Stimulated activated naive B cell treated with anti-CD40 and anti-IgM and Interleukin-4, amounts not matched to agents 10 μg/mL and 1 μg/mL and 100 μg/mL, for 72 hours (primary cell): ENCODE data around the gene SARDH.
"Not testable (repeated sequence)": the region's sequence is repeated elsewhere in the genome, so short reads cannot be mapped to it uniquely, and the experiment has no call there.

Source experiments
- ATAC-seq, 2 donors: fragments of 150-1000 bp; cut with Tn5 transposase; replicated peaks; 2 replicates each; pipeline ENCODE4 v1.10.0; 2021; ENCODE audit warnings: moderate library complexity in 1 of 2
- DNase-seq: peaks from one replicate; pipeline ENCODE4 v3.0.0; 2021
- H3K27ac Mint-ChIP-seq: one replicate; pipeline ENCODE4 v1.8.0; 2022; ENCODE audit warnings: mild to moderate bottlenecking, mixed read lengths
- H3K27me3 Mint-ChIP-seq, 2 donors: one replicate each; pipeline ENCODE4 v1.8.0; 2022; ENCODE audit warnings: mixed read lengths in 2 of 2
- H3K36me3 Mint-ChIP-seq, 2 donors: one replicate each; pipeline ENCODE4 v1.8.0; 2022; ENCODE audit warnings: mixed read lengths in 2 of 2, mild to moderate bottlenecking in 1 of 2
- H3K4me1 Mint-ChIP-seq, 2 donors: one replicate each; pipeline ENCODE4 v1.8.0; 2022; ENCODE audit warnings: mixed read lengths in 2 of 2, mild to moderate bottlenecking in 1 of 2
- H3K4me3 Mint-ChIP-seq, 2 donors: one replicate each; pipeline ENCODE4 v1.8.0; 2022; ENCODE audit warnings: mild to moderate bottlenecking in 2 of 2, mixed read lengths in 2 of 2, moderate library complexity in 1 of 2
- H3K9me3 Mint-ChIP-seq, 2 donors: one replicate each; pipeline ENCODE4 v1.8.0; 2022; ENCODE audit warnings: mixed read lengths in 2 of 2, mild to moderate bottlenecking in 1 of 2

SARDH gene

DNA sequence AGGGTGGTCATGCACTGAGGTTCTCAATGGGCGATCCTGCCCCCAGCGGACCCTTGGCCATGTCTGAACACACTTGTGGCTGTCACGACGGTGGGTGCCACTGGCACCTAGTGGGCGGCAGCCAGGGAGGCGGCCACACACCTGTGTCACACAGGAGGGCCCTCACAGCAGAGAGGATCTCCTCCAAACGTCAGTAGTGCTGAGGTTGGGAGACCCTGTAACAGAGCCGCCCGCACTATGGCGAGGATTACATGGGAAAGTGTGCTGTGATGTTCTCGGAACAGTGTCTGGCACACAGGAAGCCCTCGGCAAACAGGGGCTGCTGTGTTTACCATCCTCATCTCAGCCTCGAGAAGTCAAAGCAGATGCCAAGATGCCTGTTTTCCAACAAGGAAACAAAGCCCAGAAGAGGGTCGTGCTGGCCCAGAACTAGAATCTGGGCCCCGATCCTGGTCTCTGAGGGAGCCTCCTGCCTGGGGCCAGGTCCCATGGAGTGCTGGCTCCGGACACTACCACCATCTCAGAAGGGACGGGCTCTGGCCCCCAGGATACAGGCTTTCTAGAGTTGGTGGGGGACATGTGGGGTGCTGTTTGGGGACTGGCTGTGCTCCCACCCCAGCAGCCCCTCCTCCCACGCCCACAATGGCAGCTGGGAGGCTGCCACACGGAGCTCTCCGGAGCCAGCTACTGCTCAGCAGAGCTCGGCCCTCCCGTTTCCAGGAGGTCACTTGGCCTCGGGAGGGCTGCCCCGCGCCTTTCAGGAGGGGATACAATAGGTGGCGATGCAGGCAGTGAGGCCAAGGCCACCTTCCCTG lies 53.8 kb downstream of the SARDH start:
- no peak overlapping the region for H3K4me3 Mint-ChIP-seq
- H3K27me3 Mint-ChIP-seq = no peaks in the 10 kb centered on the region
- peaks cover 3 to 10% of the 10 kb centered on the region in 2 donors for H3K4me1 Mint-ChIP-seq
- DNase-seq = no peak
- H3K9me3 Mint-ChIP-seq = no peaks in the 10 kb centered on the region
- no peaks in the 10 kb centered on the region for H3K36me3 Mint-ChIP-seq
- no peak overlapping the region for H3K27ac Mint-ChIP-seq
- no peak for ATAC-seq

DNA sequence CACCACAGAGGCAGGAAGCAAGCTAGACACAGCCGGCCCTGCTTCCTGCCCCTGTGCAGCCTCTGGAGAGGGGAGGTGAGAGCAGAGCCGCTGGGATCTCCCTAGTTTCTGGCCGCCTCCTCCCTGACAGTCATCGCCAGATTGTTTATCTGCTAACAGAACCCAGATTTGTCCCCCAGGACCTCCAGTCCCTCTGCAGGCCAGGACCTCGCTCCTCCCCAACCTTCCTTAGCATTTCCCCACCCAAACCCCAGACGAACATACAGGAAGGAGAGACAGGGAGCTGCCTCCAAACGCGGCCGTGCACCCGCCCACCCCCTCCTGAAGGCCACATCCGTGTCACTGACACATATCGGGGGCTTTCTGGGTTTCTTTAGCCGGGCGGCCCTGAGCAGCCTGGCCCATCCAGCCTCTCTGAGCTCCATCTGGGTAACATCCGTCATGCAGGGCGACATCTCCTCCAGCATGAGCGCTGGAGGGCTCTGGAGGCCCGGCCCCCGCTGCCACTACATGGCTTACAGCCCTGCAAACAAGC lies 54.5 kb downstream of the SARDH start:
- Mint-ChIP-seq H3K27ac (no peak overlapping the region), H3K27me3 (no peaks in the 10 kb centered on the region), H3K4me1 (peaks cover 3 to 10% of the 10 kb centered on the region in 2 donors), H3K4me3 (no peak overlapping the region), H3K36me3 (no peaks in the 10 kb centered on the region), H3K9me3 (no peaks in the 10 kb centered on the region)
- DNase-seq (no peak), ATAC-seq (peak; percentile 39 to 63)

DNA sequence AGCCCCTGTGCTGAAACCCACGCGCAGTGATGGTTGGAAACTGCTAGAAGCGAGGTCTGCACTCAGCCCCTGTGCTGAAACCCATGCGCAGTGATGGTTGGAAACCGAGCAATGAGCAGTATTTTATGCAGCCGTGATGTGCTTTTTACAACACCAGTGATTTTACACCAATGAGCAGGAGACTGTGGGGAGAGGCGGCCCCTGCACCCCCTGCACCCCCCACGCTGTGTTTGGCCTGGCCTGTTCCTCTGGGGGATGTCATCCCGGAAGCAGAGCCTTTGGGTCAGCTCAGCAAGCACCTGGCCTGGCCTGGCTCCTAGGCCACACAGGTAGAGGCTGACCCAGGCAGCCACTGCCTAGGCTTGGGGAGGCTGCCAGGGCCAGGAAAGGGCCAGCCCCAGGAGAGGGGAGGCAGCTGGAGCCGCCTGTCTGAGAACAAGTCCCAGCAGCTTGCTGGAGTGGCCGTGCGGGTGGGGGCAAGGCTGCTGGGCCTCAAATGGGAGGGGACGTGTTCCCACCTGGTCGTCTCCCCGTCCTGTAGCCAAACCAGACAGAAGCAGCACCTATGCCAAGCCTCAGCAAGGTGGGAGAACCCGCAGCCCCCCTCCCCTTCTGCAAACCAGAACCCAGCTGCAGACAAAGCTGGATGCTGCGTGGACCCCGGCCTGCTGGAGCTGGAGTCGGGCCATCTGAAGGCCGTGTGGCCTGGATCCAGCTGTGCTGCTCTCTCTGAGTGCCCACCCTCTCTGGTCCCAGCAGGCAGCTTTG lies 55.1 kb downstream of the SARDH start:
- no peaks in the 10 kb centered on the region for H3K27me3 Mint-ChIP-seq
- no peak for ATAC-seq
- DNase-seq = no peak
- H3K4me3 Mint-ChIP-seq = no peak overlapping the region
- H3K4me1 Mint-ChIP-seq = peaks cover 3 to 10% of the 10 kb centered on the region in 2 donors
- no peaks in the 10 kb centered on the region for H3K36me3 Mint-ChIP-seq
- no peak overlapping the region for H3K27ac Mint-ChIP-seq
- H3K9me3 Mint-ChIP-seq = no peaks in the 10 kb centered on the region

DNA sequence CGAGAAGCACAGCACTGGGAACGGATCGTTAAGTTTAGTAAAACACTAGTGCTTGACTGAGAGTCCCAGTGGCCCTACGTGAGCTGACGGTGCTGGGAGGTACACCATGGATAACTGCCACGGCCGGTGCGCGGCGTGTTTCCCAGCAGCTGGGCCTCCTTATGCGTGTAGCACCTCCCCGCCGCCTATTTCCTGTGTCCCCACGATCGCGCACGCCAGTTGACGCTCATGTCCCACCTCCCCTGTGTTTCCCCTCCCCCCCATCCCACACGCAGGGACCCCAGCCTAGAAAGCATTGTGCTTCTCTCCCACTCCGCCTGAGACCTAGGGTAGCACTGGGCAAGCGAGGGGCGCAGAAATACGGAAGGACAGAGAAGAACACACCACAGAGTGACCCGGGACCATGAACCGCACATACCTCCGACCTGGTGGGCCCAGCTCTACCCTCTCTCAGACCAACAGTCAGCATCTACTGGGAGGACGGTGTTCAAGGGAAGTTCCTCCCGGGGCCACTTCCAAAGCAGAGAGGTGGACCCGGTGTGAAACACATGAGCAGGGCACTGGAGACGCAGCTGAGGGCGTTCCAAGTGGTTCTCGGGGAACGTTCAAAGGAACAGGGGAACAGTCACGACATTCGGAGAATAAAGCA lies 56.4 kb downstream of the SARDH start:
- Mint-ChIP-seq H3K4me1 (peaks cover 3 to 10% of the 10 kb centered on the region in 2 donors), H3K27ac (no peak overlapping the region), H3K4me3 (no peak overlapping the region), H3K9me3 (no peaks in the 10 kb centered on the region), H3K36me3 (no peaks in the 10 kb centered on the region), H3K27me3 (no peaks in the 10 kb centered on the region)
- DNase-seq (no peak), ATAC-seq (no peak)

DNA sequence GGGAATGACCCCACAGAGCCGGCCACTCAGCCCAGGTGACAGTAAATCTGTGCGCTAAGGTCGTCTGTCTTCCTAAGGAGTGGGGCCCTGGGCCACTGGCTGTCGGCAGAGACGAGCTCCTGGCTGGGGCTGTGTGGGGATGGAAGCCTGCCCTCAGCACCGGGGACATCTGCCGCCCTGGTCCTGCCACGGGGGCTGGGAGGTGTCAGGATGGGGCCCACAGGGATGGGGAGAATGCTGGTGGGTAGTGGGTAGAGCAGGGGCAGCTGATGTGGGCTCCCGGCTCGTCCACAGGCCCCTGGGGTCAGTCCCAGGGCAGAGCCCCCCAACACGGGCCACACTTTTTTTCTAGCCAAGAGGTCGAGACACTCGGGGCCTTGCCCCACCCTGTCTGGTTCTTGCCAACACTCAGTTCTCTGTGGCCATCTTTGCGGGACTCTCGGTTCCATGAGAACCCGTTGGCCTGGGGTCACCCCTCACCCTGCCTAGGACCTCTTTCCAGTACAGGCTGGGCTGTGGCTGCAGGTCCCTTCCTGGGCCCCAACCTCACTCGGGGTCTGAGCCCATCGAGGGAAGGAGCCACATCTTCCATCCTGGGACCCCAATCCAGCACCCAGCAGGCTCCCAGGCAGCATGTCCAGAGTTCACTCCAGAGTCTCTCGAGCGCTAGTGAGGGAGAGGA lies 57.0 kb downstream of the SARDH start:
- Mint-ChIP-seq H3K9me3 (no peaks in the 10 kb centered on the region), H3K4me3 (no peak overlapping the region), H3K4me1 (peaks cover 3 to 10% of the 10 kb centered on the region in 2 donors), H3K27ac (no peak overlapping the region), H3K27me3 (no peaks in the 10 kb centered on the region), H3K36me3 (no peaks in the 10 kb centered on the region)
- DNase-seq (no peak), ATAC-seq (no peak)

DNA sequence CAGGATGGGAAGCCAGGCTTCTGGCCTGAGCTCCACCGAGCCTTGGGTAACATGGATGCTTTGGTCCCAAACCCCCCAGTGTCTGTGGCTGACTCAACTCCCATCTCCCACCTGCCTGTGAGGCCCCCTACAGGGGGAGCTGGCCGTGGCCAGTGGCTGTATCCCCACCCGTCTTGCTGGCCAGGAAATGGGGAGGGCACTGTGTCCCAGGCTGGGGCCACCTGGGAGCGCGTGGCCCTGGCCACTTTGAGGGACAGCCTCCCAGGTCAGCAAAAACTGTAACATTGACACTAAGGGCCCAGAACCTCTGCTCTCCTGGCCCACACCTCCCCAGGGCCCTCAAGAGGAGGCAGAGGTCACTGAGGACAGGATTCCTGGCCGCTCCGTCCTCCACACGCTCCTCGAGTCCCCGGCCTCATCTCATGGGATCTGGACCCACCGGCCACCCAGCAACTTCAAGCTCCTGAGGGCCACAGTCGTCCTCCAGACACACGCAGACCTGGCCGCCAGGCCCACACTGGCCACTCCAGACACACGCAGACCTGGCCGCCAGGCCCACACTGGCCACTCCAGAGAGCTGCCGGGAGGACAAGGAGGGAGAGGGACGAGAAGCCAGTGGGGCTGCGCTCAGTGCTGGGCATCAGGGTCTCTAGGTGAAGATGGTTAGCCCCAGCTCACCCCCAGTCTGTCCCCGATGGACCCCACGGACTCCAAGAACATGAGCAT lies 57.7 kb downstream of the SARDH start:
- Mint-ChIP-seq H3K27ac (no peak overlapping the region), H3K4me3 (no peak overlapping the region), H3K27me3 (no peaks in the 10 kb centered on the region), H3K36me3 (no peaks in the 10 kb centered on the region), H3K4me1 (peaks cover 3 to 10% of the 10 kb centered on the region in 2 donors), H3K9me3 (no peaks in the 10 kb centered on the region)
- ATAC-seq (no peak), DNase-seq (no peak)

DNA sequence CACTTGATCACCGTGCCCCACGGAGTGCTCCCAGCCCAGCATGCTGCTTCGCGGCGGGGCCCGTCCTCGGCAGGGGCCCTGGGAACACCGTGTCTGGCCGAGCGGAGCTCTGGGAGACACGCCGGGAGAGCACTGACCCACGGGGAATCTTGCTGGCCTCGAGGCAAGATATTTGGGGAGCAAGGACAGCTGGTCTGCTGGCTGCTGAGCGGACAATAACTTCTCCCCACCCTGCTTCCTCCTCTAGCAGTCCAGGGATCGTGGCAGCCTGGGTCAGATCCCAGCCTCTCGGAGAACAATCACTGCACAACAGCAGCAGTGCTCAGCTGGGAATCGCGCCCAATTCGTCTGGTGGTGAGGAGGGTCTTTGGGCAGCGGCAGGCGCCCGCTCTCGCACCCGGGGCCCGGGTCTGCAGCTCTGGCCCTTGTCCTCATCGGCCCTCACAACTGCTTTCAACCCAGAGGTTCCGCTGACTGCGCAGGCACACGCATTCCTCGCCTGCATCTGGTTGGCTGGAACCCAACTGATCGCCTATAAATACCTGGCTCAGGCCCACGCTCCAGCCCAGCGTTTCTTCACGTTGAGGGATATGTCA lies 58.6 kb downstream of the SARDH start:
- H3K27me3 Mint-ChIP-seq = no peaks in the 10 kb centered on the region
- ATAC-seq (no peak), DNase-seq (no peak)
- H3K27ac Mint-ChIP-seq = no peak overlapping the region
- peaks cover 3 to 10% of the 10 kb centered on the region in 2 donors for H3K4me1 Mint-ChIP-seq
- no peaks in the 10 kb centered on the region for H3K9me3 Mint-ChIP-seq
- H3K4me3 Mint-ChIP-seq = no peak overlapping the region
- H3K36me3 Mint-ChIP-seq = no peaks in the 10 kb centered on the region

DNA sequence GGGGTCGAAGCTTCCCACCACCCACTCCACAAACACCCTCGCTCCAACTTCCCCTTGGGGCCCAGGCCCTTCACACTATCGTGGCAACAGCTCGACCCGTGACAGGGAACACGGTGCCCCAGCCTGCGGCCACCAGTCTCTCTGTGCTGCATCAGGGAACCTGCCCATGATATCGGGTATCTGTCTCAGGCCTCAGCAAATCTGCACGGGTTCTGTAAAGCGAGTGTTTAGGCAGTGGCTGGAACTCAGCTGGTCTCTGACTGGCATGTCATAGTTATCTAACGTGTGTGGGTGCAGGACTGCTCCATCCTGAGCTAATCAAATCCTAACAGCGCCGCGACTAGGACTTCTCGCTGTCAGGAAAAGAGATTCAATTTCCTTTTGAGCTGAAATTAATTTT lies 59.1 kb downstream of the SARDH start:
- DNase-seq (no peak), ATAC-seq (no peak)
- no peaks in the 10 kb centered on the region for H3K36me3 Mint-ChIP-seq
- no peaks in the 10 kb centered on the region for H3K27me3 Mint-ChIP-seq
- no peak overlapping the region for H3K4me3 Mint-ChIP-seq
- H3K27ac Mint-ChIP-seq = no peak overlapping the region
- no peaks in the 10 kb centered on the region for H3K9me3 Mint-ChIP-seq
- H3K4me1 Mint-ChIP-seq = peaks cover 3 to 10% of the 10 kb centered on the region in 2 donors

DNA sequence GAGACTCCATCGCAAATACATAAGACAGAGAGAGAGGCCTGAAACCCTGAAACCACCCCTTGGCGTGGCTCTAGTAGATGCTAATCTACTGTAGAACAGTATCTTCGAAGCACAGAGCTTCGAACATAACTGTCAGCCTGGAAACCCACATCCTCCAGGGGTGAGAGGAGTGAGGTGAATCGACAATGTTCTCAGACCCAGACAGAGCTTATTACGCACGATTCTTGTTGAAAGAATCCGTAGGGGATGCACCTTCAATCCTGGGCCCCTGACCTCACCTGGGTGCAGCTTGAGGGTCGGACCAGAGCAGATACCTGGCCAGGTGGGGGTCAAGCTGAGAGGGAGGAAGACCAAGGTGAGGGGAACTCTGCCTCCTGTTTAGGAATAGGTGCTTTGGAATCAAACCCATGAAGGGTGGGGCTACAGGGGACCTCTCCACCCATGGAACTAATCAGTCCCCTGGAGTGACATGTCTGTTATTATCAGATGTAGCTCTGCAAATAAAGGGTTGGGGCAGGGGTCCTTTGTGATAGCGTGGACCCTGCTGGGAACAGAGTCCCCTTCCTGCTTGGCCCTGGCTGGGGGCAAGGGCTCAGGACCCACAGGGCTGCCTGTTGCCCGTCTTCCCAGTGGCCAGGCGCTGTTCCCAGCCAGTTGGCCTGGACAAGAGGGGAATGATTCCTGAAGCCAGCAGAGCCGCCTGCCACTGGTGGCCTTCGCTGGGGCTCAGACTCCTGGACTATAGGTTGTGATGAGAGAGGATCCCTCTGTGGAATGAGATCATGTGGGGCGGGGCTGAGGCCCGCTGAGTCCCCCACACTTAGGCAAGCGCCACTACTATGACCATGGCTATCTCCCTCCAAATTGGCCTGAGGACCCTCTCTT lies 60.8 kb downstream of the SARDH start:
- Mint-ChIP-seq H3K4me1 (no peaks in the 10 kb centered on the region), H3K27me3 (peaks cover 0 to 1% of the 10 kb centered on the region in 2 donors), H3K27ac (no peak overlapping the region), H3K36me3 (no peaks in the 10 kb centered on the region), H3K4me3 (no peak overlapping the region), H3K9me3 (no peaks in the 10 kb centered on the region)
- no peak for ATAC-seq
- no peak for DNase-seq

DNA sequence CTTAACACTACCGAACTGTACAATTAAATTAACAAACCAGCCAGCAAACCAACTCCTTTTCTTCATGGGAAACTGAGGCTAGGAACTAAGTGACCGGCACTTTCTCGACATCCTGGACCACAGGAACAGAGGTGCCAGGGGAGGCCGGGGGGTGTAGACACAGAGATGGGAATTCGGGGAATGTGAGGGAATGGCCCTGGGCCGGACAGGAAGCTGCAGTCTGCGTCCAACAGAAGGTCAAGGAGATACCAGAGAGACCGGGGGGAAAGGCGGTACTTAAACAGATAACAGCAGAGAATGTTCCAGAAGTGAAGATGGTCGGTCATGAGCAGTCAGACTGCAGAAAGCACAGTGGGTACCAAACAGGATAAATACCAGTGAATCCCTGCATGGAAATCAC lies 61.7 kb downstream of the SARDH start:
- Mint-ChIP-seq H3K9me3 (no peaks in the 10 kb centered on the region), H3K4me3 (no peak overlapping the region), H3K4me1 (no peaks in the 10 kb centered on the region), H3K27ac (no peak overlapping the region), H3K36me3 (no peaks in the 10 kb centered on the region), H3K27me3 (peaks cover 0 to 7% of the 10 kb centered on the region in 2 donors)
- ATAC-seq (no peak), DNase-seq (no peak)

DNA sequence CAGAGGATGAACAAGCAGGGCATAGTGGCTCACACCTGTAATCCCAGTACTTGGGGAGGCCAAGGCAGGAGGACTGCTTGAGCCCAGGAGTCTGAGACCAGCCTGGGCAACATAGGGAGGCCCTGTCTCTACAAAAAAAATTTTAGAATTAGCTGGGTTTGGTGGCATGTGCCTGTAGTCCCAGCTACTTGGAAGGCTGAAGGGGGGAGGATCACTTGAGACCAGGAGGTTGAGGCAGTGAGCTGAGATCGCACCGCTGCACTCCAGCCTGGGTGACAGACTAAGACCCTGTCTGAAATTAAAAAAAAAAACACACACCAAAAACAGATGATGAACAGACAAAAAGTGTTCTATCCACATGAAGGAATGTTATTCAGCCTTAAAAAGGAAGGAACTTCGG lies 62.4 kb downstream of the SARDH start:
- not testable (repeated sequence) for H3K9me3 Mint-ChIP-seq, H3K4me1 Mint-ChIP-seq, H3K36me3 Mint-ChIP-seq, H3K27ac Mint-ChIP-seq, DNase-seq, ATAC-seq, H3K4me3 Mint-ChIP-seq
- peaks cover 0 to 11% of the 10 kb centered on the region in 2 donors for H3K27me3 Mint-ChIP-seq

DNA sequence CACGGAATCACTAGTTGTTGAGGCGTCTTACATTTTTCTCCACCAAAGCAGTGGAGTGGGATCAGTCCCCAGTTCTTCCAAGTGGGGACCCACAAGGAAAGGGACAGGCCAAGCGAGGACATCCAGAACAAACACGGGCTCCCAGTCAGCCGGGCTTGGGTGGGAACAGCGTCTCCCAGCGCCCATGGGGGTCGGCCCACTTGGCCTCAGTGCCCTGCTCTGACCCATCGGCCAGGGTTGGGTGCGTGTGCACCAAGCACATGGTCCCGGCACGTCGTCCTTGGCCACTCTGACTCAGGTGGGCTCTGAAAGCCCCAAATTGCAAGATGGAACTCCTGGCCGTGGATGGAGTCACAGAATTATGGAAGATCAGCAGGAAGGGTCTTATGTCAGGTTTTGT lies 64.1 kb downstream of the SARDH start:
- no peak for ATAC-seq
- peaks cover 0 to 11% of the 10 kb centered on the region in 2 donors for H3K27me3 Mint-ChIP-seq
- H3K36me3 Mint-ChIP-seq = no peaks in the 10 kb centered on the region
- H3K4me1 Mint-ChIP-seq = no peaks in the 10 kb centered on the region
- no peak overlapping the region for H3K4me3 Mint-ChIP-seq
- no peaks in the 10 kb centered on the region for H3K9me3 Mint-ChIP-seq
- no peak for DNase-seq
- no peak overlapping the region for H3K27ac Mint-ChIP-seq
